Measurements from ENCODE around the gene DOP1A. TPM values are rescaled to one million over a fixed set of nuclear protein-coding genes. Genes with fewer than 3 reads are reported as not detected.

Gene DOP1A
- total RNA-seq, 4 donors from 2014 or later, result 33.2 to 46.9 (median 34.1) TPM

DNA sequence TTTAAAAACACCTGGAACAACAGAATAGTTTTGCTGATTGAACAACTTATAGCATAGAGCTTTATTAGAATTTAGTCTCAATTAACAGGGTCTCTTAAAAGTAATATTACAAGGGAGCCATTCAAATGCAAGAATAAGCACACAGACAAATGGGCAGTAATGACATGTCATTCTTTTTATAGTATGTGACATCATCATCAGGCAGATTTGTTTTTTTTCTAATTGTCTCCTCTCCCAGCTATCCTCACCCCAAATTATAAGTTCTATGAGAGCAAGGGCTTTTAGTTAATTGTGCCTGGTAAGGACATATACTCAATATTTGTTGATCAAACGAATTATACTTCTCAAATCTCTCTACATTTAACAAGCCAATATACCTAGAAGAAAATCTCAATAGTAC is 114.6 kb downstream of the DOP1A start:
- no peak for DNase-seq (ENCODE audit: extremely low spot score)
- no peak overlapping the region for H3K27ac ChIP-seq (replicated peaks in 1 of 4)
- H3K4me3 ChIP-seq, result no peak overlapping the region
- peaks cover 0 to 92% (median 43%) of the 10 kb centered on the region in 4 donors for H3K36me3 ChIP-seq
- H3K4me1 ChIP-seq, result no peaks in the 10 kb centered on the region
- intact Hi-C loops (cut with DNase I), result no loop called here
- no peaks in the 10 kb centered on the region for H3K9me3 ChIP-seq
- no peaks in the 10 kb centered on the region for H3K27me3 ChIP-seq
- WGBS, result 80% methylated on average over 1 of the region's 1 CpG
- TF ChIP-seq, protein P1, sequence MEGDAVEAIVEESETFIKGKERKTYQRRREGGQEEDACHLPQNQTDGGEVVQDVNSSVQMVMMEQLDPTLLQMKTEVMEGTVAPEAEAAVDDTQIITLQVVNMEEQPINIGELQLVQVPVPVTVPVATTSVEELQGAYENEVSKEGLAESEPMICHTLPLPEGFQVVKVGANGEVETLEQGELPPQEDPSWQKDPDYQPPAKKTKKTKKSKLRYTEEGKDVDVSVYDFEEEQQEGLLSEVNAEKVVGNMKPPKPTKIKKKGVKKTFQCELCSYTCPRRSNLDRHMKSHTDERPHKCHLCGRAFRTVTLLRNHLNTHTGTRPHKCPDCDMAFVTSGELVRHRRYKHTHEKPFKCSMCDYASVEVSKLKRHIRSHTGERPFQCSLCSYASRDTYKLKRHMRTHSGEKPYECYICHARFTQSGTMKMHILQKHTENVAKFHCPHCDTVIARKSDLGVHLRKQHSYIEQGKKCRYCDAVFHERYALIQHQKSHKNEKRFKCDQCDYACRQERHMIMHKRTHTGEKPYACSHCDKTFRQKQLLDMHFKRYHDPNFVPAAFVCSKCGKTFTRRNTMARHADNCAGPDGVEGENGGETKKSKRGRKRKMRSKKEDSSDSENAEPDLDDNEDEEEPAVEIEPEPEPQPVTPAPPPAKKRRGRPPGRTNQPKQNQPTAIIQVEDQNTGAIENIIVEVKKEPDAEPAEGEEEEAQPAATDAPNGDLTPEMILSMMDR (IDR thresholded peaks at IDR 0.05), result no peak
- TF ChIP-seq POLR2A (IDR thresholded peaks at IDR 0.05; ENCODE audit: low read depth), result no peak
- no peak for TF ChIP-seq POLR2AphosphoS5 (IDR thresholded peaks at IDR 0.05)
- no peak for TF ChIP-seq EP300 (IDR thresholded peaks at IDR 0.05)

DNA sequence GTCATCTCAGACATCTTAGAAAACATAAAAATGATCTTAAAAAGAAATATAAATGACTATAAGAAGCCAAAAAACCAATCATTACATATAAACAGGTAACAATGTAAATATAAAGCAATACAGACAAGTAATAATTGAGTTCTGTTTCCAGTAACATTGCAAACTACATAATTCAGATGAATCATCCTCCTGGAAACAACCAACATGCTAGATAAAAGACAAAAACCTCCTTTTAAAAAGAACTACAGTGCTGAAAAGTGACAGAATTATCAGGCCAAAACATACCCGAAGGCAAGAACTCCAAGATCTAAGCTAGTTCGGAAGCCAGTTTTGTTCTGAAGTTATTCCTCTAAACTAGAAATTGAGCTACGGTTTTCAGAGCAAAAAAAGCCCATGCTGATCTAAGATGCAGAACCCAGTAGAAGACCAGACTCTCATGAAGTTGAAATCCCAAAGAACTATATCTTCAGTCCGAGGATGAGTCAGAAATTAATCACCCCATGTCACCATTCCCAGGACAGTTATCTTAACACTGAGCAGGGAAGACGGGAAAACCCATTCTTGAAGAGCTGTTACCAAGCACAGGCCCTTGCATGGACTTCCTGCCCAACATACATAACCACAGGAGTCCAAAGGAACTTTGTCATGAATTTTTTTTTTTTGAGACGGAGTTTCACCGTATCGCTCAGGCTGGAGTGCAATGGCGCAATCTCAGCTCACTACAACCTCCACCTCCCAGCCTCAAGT is 115.8 kb downstream of the DOP1A start:
- Histone ChIP-seq H3K36me3 (peaks cover 0 to 85% (median 44%) of the 10 kb centered on the region in 4 donors), H3K27me3 (no peaks in the 10 kb centered on the region), H3K4me1 (no peaks in the 10 kb centered on the region), H3K27ac (replicated peaks in 1 of 4) (no peak overlapping the region), H3K4me3 (no peak overlapping the region), H3K9me3 (no peaks in the 10 kb centered on the region)
- TF ChIP-seq, protein P1 (IDR thresholded peaks at IDR 0.05), result no peak
- TF ChIP-seq POLR2A (IDR thresholded peaks at IDR 0.05; ENCODE audit: low read depth) (no peak), POLR2AphosphoS5 (IDR thresholded peaks at IDR 0.05) (no peak), EP300 (IDR thresholded peaks at IDR 0.05) (no peak)
- DNase-seq (ENCODE audit: extremely low spot score), result no peak
- intact Hi-C loops (cut with DNase I), result no loop called here
- WGBS, result 76% methylated on average over 9 of the region's 9 CpGs

DNA sequence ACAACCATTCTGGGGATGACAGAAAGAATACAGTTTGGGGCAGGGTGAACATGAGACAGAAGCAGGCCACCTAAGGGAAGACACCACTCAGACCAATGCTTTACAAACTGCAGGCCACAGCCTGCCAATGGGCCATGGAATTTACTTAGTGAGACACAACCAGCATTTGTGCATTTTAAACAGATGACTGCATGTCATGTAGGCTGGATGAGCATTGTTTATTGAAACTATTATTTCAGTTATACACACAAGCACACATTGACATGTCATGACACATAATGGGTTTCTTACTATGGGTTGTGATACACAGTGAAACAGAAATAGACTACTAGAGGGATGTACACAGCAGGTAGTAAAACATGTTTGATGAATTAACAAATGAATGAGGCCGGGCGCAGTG is 117.6 kb downstream of the DOP1A start:
- H3K27ac ChIP-seq (replicated peaks in 1 of 4), result no peak overlapping the region
- intact Hi-C loops (cut with DNase I), result no loop called here
- H3K4me3 ChIP-seq, result no peak overlapping the region
- no peaks in the 10 kb centered on the region for H3K4me1 ChIP-seq
- WGBS, result 97% methylated on average over 2 of the region's 2 CpGs
- TF ChIP-seq, protein P1 (IDR thresholded peaks at IDR 0.05), result no peak
- TF ChIP-seq POLR2AphosphoS5 (IDR thresholded peaks at IDR 0.05) (no peak), POLR2A (IDR thresholded peaks at IDR 0.05; ENCODE audit: low read depth) (no peak), EP300 (IDR thresholded peaks at IDR 0.05) (no peak)
- H3K36me3 ChIP-seq, result peaks cover 0 to 71% (median 42%) of the 10 kb centered on the region in 4 donors
- no peak for DNase-seq (ENCODE audit: extremely low spot score)
- no peaks in the 10 kb centered on the region for H3K9me3 ChIP-seq
- H3K27me3 ChIP-seq, result no peaks in the 10 kb centered on the region

DNA sequence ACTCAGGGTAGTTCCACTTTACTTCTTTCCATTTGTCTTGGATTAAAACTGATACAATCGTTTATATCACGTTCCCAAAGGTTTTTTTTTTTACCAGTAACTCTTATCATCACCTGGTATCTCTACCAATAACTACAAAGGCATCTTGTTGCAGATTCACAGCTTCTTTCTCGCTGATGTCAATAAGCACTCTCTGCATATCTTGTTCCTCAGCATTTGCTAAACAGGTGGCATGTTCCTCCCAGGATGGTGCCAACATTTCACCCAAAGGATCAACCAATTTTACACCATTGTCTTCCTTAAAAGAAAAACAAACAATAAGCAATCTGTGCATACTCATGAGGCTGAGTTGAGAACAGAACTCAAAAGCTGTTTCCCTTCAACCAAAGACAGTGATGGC is 121.0 kb downstream of the DOP1A start:
- Histone ChIP-seq H3K27me3 (no peaks in the 10 kb centered on the region), H3K27ac (replicated peaks in 1 of 4) (no peak overlapping the region), H3K4me1 (peaks cover 0 to 22% (median 21%) of the 10 kb centered on the region in 4 donors), H3K36me3 (peaks cover 0 to 43% (median 21%) of the 10 kb centered on the region in 4 donors), H3K4me3 (no peak overlapping the region), H3K9me3 (no peaks in the 10 kb centered on the region)
- WGBS, result 72% methylated on average over 3 of the region's 3 CpGs
- no peak for TF ChIP-seq POLR2A (IDR thresholded peaks at IDR 0.05; ENCODE audit: low read depth)
- TF ChIP-seq, protein P1 (IDR thresholded peaks at IDR 0.05), result no peak
- no peak for TF ChIP-seq EP300 (IDR thresholded peaks at IDR 0.05)
- no peak for TF ChIP-seq POLR2AphosphoS5 (IDR thresholded peaks at IDR 0.05)
- intact Hi-C loops (cut with DNase I), result no loop called here
- DNase-seq (ENCODE audit: extremely low spot score), result no peak
